H9 (cell line): ENCODE measurements around the gene ENTR1. TPM values are rescaled to one million over a fixed set of nuclear protein-coding genes. Genes with fewer than 3 reads are reported as not detected.

Experiments used
- DNase-seq: peaks from one replicate; pipeline ENCODE4 v3.0.0-alpha.2; 2017
- H2AFZ ChIP-seq: one replicate; pipeline ENCODE4 v1.6.1; 2013; ENCODE audit warnings: mild to moderate bottlenecking, low read length, control low read depth, moderate library complexity
- H2AK5ac ChIP-seq: 2 replicates; pipeline ENCODE4 v1.6.1; 2013; ENCODE audit warnings: low read length, control low read depth, mixed read lengths; ENCODE audit not compliant: insufficient read length
- H2BK120ac ChIP-seq: one replicate; pipeline ENCODE4 v1.6.1; 2013; ENCODE audit warnings: low read depth, mild to moderate bottlenecking, low read length, control low read depth, inconsistent platforms; ENCODE audit not compliant: poor library complexity, severe bottlenecking
- H2BK12ac ChIP-seq: 2 replicates; pipeline ENCODE4 v1.6.1; 2013; ENCODE audit warnings: low read length, control low read depth, mixed read lengths, low read depth; ENCODE audit not compliant: insufficient read length
- H2BK15ac ChIP-seq: 2 replicates; pipeline ENCODE4 v1.6.1; 2013; ENCODE audit warnings: low read depth, low read length, control low read depth
- H2BK20ac ChIP-seq: one replicate; pipeline ENCODE4 v1.6.1; 2013; ENCODE audit warnings: low read depth, mild to moderate bottlenecking, low read length, control low read depth, inconsistent platforms; ENCODE audit not compliant: poor library complexity, severe bottlenecking
- H2BK5ac ChIP-seq: 2 replicates; pipeline ENCODE4 v1.6.1; 2013; ENCODE audit warnings: low read length, control low read depth, mixed read lengths; ENCODE audit not compliant: insufficient read length
- H3K14ac ChIP-seq: 2 replicates; pipeline ENCODE4 v1.6.1; 2013; ENCODE audit warnings: low read length, control low read depth; ENCODE audit not compliant: insufficient read depth
- H3K18ac ChIP-seq: 2 replicates; pipeline ENCODE4 v1.6.1; 2013; ENCODE audit warnings: low read depth, mild to moderate bottlenecking, mixed read lengths, low read length, control low read depth; ENCODE audit not compliant: insufficient read length
- H3K23ac ChIP-seq: 2 replicates; pipeline ENCODE4 v1.6.1; 2013; ENCODE audit warnings: low read length, control low read depth, mixed read lengths, low read depth; ENCODE audit not compliant: insufficient read length
- H3K23me2 ChIP-seq: 2 replicates; pipeline ENCODE4 v1.6.1; 2013; ENCODE audit warnings: low read depth, mild to moderate bottlenecking, mixed read lengths, low read length, control low read depth; ENCODE audit not compliant: insufficient read length, poor library complexity, severe bottlenecking
- H3K27ac ChIP-seq: 2 replicates; pipeline ENCODE4 v1.5.1; 2013; ENCODE audit warnings: low read length, control low read depth, mixed read lengths, low read depth; ENCODE audit not compliant: insufficient read length
- H3K27me3 ChIP-seq: 2 replicates; pipeline ENCODE4 v1.6.1; 2013; ENCODE audit warnings: low read length, control low read depth, inconsistent platforms; ENCODE audit not compliant: insufficient read depth
- H3K4ac ChIP-seq: 2 replicates; pipeline ENCODE4 v1.6.1; 2013; ENCODE audit warnings: low read depth, mild to moderate bottlenecking, control low read depth, inconsistent platforms, low read length, moderate library complexity
- H3K4me1 ChIP-seq: 2 replicates; pipeline ENCODE4 v1.6.1; 2013; ENCODE audit warnings: low read length, control low read depth, inconsistent platforms; ENCODE audit not compliant: insufficient read depth
- H3K4me2 ChIP-seq: 2 replicates; pipeline ENCODE4 v1.6.1; 2013; ENCODE audit warnings: low read length, control low read depth, mixed read lengths; ENCODE audit not compliant: insufficient read length, insufficient read depth
- H3K56ac ChIP-seq: 2 replicates; pipeline ENCODE4 v1.6.1; 2013; ENCODE audit warnings: low read depth, mild to moderate bottlenecking, mixed read lengths, low read length, control low read depth; ENCODE audit not compliant: insufficient read length
- H3K79me1 ChIP-seq: 2 replicates; pipeline ENCODE4 v1.6.1; 2013; ENCODE audit warnings: low read depth, mild to moderate bottlenecking, moderate library complexity, low read length, control low read depth, inconsistent platforms; ENCODE audit not compliant: insufficient read depth, poor library complexity, severe bottlenecking
- H3K79me2 ChIP-seq: 2 replicates; pipeline ENCODE4 v1.6.1; 2013; ENCODE audit warnings: low read length, control low read depth, inconsistent platforms; ENCODE audit not compliant: insufficient read depth
- H3K9ac ChIP-seq: 2 replicates; pipeline ENCODE4 v1.6.1; 2013; ENCODE audit warnings: low read length, control low read depth, mixed read lengths; ENCODE audit not compliant: insufficient read length; ENCODE audit errors: extremely low read depth
- H3K9me3 ChIP-seq: one replicate; pipeline ENCODE4 v1.6.1; 2013; ENCODE audit warnings: low read depth, low read length, inconsistent platforms; ENCODE audit not compliant: control insufficient read depth
- H3T11ph ChIP-seq: one replicate; pipeline ENCODE4 v1.6.1; 2013; ENCODE audit warnings: mild to moderate bottlenecking, low read length, control low read depth, inconsistent platforms
- H4K20me1 ChIP-seq: one replicate; pipeline ENCODE4 v1.6.1; 2013; ENCODE audit not compliant: control insufficient read depth, insufficient read length, insufficient read depth
- H4K5ac ChIP-seq: 2 replicates; pipeline ENCODE4 v1.6.1; 2013; ENCODE audit warnings: low read depth, mild to moderate bottlenecking, mixed read lengths, low read length, control low read depth; ENCODE audit not compliant: insufficient read length
- H4K8ac ChIP-seq: replicated peaks from 2 replicates; pipeline ENCODE4 v1.6.1; 2013; ENCODE audit warnings: low read length, control low read depth, mixed read lengths, low read depth; ENCODE audit not compliant: insufficient read length
- H4K91ac ChIP-seq: 2 replicates; pipeline ENCODE4 v1.6.1; 2013; ENCODE audit warnings: low read depth, mild to moderate bottlenecking, moderate library complexity, mixed read lengths, low read length, control low read depth; ENCODE audit not compliant: insufficient read length
- H3K27ac Mint-ChIP-seq, 3 experiments: 2 replicates in 2 of 3; 3 replicates in 1 of 3; pipeline ENCODE4 v1.8.0; 2020 to 2021; ENCODE audit warnings: mixed read lengths in 3 of 3, mild to moderate bottlenecking in 1 of 3, moderate library complexity in 1 of 3
- H3K27me3 Mint-ChIP-seq: 2 replicates; pipeline ENCODE4 v1.8.0; 2021; ENCODE audit warnings: low read depth, mild to moderate bottlenecking, moderate library complexity, mixed read lengths
- H3K36me3 Mint-ChIP-seq, 3 experiments: 2 replicates in 2 of 3; 3 replicates in 1 of 3; pipeline ENCODE4 v1.8.0; 2020 to 2021; ENCODE audit warnings: low read depth in 3 of 3, mixed read lengths in 3 of 3; ENCODE audit not compliant: insufficient read depth in 1 of 3
- H3K4me1 Mint-ChIP-seq, 2 experiments: 2 replicates each; pipeline ENCODE4 v1.8.0; 2020; ENCODE audit warnings: mixed read lengths in 2 of 2
- H3K4me3 Mint-ChIP-seq, 2 experiments: 2 replicates in 1 of 2; 3 replicates in 1 of 2; pipeline ENCODE4 v1.8.0; 2020 to 2021; ENCODE audit warnings: mild to moderate bottlenecking in 2 of 2, mixed read lengths in 2 of 2, moderate library complexity in 1 of 2
- H3K9me3 Mint-ChIP-seq, 2 experiments: 2 replicates in 1 of 2; 3 replicates in 1 of 2; pipeline ENCODE4 v1.8.0; 2020; ENCODE audit warnings: mild to moderate bottlenecking in 2 of 2, mixed read lengths in 2 of 2, moderate library complexity in 1 of 2
- CTCF ChIP-seq: fragments of 200-600 bp; sonication (generic); conservative IDR thresholded peaks from 3 replicates; pipeline ENCODE4 v1.8.0; 2021; ENCODE audit warnings: antibody characterized with exemption, mild to moderate bottlenecking
- WGBS: extraction: QIAGEN DNeasy Blood & Tissue Kit; methylation state at CpG from one replicate; pipeline ENCODE4 v1.1.7; 2013; ENCODE audit warnings: missing lambda C conversion rate, low lambda C conversion rate, mixed read lengths; ENCODE audit not compliant: insufficient read length; ENCODE audit errors: extremely low coverage; 5-methylcytosine and 5-hydroxymethylcytosine counted together
- total RNA-seq: library from RNA; stranded (reverse); gene quantifications from 2 replicates; pipeline ENCODE4 v1.2.1, GENCODE V29; 2021

The ENTR1 gene
- total RNA-seq, 1 experiment from 2014 or later, result 108 TPM

- H3K27me3 ChIP-seq, result no peaks in the 10 kb centered on the region
- H2AFZ ChIP-seq, result no peak overlapping the region
- H3K79me2 ChIP-seq, result no peaks in the 10 kb centered on the region
- H3K18ac ChIP-seq, result no peak overlapping the region
- WGBS, result no CpG with 5 or more reads among the region's 26 CpGs
- H3K4me3 Mint-ChIP-seq, result no peak overlapping the region
- peaks cover 16 to 84% (median 60%) of the 10 kb centered on the region in 3 experiments; a peak in 6 of 7 replicates for H3K36me3 Mint-ChIP-seq
- no peak overlapping the region for H3K27ac Mint-ChIP-seq
- H3K9me3 ChIP-seq, result no peaks in the 10 kb centered on the region
- no peak overlapping the region for H4K91ac ChIP-seq
- DNase-seq, result no peak
- no peak overlapping the region for H2BK20ac ChIP-seq
- H3K27me3 Mint-ChIP-seq, result no peaks in the 10 kb centered on the region
- H2BK15ac ChIP-seq, result no peak overlapping the region
- no peak for TF ChIP-seq CTCF
- H3K79me1 ChIP-seq, result no peaks in the 10 kb centered on the region
- H3K27ac ChIP-seq, result no peak overlapping the region
- H4K8ac ChIP-seq, result no peak overlapping the region
- no peak overlapping the region for H3K14ac ChIP-seq
- no peak overlapping the region for H2BK5ac ChIP-seq
- no peak overlapping the region for H4K5ac ChIP-seq
- no peak overlapping the region for H2BK12ac ChIP-seq
- no peak overlapping the region for H3K56ac ChIP-seq
- no peak overlapping the region for H3K9ac ChIP-seq
- no peak overlapping the region for H2BK120ac ChIP-seq
- H4K20me1 ChIP-seq, result no peaks in the 10 kb centered on the region
- no peak overlapping the region for H3K4ac ChIP-seq
- no peaks in the 10 kb centered on the region for H3K9me3 Mint-ChIP-seq
- no peak overlapping the region for H3K23ac ChIP-seq
- H3T11ph ChIP-seq, result no peak overlapping the region
- H3K4me1 Mint-ChIP-seq, result no peaks in the 10 kb centered on the region
- no peak overlapping the region for H3K4me2 ChIP-seq
- H3K4me1 ChIP-seq, result no peaks in the 10 kb centered on the region
- no peaks in the 10 kb centered on the region for H3K23me2 ChIP-seq
- no peak overlapping the region for H2AK5ac ChIP-seq
Observed at GRCh38 chr9:136422876-136423275, 12.5 kb upstream of the ENTR1 start.
